Measurements from ENCODE around the gene MEGF11. TPM values are rescaled to one million over a fixed set of nuclear protein-coding genes. Genes with fewer than 3 reads are reported as not detected.

Gene MEGF11
- total RNA-seq, 4 donors from 2014 or later = not detected

DNA sequence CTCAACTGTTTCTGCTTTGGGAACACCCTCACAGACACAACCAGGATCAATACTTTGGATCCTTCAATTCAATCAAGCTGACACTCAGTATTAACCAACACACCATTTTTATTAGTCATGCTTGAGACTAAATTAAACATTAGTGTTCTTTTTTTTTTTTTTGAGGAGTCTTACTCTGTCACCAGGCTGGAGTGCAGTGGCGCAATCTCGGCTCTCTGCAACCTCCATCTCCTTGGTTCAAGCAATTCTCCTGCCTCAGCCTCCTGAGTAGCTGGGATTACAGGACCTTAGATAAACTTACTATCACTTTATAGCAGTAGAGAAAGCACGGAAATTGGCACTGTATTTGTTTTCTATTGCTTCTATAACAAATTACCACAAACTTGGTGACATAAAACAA is 386.3 kb downstream of the MEGF11 start:
- H3K36me3 ChIP-seq = no peaks in the 10 kb centered on the region
- no peak for DNase-seq
- H3K4me1 ChIP-seq = peaks cover 0 to 24% (median 10%) of the 10 kb centered on the region in 3 donors
- intact Hi-C loops (cut with DNase I) = no loop called here
- no peaks in the 10 kb centered on the region for H3K27me3 ChIP-seq
- no peak overlapping the region for H3K4me3 ChIP-seq
- no peaks in the 10 kb centered on the region for H3K9me3 ChIP-seq
- no peak for TF ChIP-seq POLR2A (IDR thresholded peaks at IDR 0.05)
- TF ChIP-seq, protein P1, sequence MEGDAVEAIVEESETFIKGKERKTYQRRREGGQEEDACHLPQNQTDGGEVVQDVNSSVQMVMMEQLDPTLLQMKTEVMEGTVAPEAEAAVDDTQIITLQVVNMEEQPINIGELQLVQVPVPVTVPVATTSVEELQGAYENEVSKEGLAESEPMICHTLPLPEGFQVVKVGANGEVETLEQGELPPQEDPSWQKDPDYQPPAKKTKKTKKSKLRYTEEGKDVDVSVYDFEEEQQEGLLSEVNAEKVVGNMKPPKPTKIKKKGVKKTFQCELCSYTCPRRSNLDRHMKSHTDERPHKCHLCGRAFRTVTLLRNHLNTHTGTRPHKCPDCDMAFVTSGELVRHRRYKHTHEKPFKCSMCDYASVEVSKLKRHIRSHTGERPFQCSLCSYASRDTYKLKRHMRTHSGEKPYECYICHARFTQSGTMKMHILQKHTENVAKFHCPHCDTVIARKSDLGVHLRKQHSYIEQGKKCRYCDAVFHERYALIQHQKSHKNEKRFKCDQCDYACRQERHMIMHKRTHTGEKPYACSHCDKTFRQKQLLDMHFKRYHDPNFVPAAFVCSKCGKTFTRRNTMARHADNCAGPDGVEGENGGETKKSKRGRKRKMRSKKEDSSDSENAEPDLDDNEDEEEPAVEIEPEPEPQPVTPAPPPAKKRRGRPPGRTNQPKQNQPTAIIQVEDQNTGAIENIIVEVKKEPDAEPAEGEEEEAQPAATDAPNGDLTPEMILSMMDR (IDR thresholded peaks at IDR 0.05) = no peak
- 79 to 93% methylated on average over 3 of the region's 3 CpGs for WGBS, 2 donors
- H3K27ac ChIP-seq = no peak overlapping the region

DNA sequence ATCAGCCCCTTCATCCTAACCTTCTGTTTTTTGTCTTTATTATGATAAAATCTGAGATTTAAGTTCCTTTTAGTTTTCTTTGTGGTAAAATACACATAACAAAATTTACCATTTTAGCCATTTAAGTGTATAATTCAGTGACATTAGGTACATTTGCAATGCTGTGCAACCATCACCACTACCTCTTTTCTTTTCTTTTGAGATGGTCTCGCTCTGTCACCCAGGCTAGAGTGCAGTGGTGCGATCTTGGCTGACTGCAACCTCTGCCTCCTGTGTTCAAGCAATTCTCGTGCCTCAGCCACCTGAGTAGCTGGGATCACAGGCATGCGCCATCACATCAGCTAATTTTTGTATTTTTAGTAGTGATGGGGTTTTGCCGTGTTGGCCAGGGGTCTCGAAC is 390.4 kb downstream of the MEGF11 start:
- no peaks in the 10 kb centered on the region for H3K4me1 ChIP-seq
- no peaks in the 10 kb centered on the region for H3K9me3 ChIP-seq
- no peak for DNase-seq
- no peak overlapping the region for H3K27ac ChIP-seq
- H3K4me3 ChIP-seq = no peak overlapping the region
- WGBS, 2 donors = 89 to 92% methylated on average over 6 of the region's 6 CpGs
- intact Hi-C loops (cut with DNase I) = no loop called here
- H3K27me3 ChIP-seq = no peaks in the 10 kb centered on the region
- no peaks in the 10 kb centered on the region for H3K36me3 ChIP-seq
- TF ChIP-seq POLR2A (IDR thresholded peaks at IDR 0.05) = no peak
- TF ChIP-seq, protein P1 (IDR thresholded peaks at IDR 0.05) = no peak

DNA sequence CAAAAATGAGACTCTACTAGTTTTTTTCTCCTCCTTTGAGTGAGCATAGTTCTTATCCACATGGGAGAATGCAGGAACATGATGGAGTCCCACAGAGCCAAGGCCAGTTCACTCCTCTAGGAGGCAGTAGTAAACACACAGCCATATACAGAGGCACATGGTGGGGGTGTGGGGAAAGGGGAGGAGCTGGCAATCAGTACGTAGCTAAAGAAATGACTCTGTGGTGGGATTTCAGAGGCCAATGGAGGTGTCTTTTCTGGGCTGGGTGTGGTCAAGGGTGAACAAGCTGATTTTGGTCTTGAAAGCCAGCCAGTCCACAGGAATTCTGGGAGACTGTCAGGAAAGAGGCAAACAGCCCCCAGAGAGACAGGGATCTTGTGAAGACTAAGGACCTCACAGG is 390.9 kb downstream of the MEGF11 start:
- Histone ChIP-seq H3K4me3 (no peak overlapping the region), H3K9me3 (no peaks in the 10 kb centered on the region), H3K27me3 (no peaks in the 10 kb centered on the region), H3K36me3 (no peaks in the 10 kb centered on the region), H3K4me1 (no peaks in the 10 kb centered on the region), H3K27ac (no peak overlapping the region)
- TF ChIP-seq, protein P1 (IDR thresholded peaks at IDR 0.05) = peak in 4 of 6 experiments; percentile 17 to 54 (median 28)
- TF ChIP-seq POLR2A (IDR thresholded peaks at IDR 0.05) = no peak
- 0 to 25% methylated on average over 1 of the region's 1 CpG for WGBS, 2 donors
- intact Hi-C loops (cut with DNase I) = no loop called here
- DNase-seq = no peak

DNA sequence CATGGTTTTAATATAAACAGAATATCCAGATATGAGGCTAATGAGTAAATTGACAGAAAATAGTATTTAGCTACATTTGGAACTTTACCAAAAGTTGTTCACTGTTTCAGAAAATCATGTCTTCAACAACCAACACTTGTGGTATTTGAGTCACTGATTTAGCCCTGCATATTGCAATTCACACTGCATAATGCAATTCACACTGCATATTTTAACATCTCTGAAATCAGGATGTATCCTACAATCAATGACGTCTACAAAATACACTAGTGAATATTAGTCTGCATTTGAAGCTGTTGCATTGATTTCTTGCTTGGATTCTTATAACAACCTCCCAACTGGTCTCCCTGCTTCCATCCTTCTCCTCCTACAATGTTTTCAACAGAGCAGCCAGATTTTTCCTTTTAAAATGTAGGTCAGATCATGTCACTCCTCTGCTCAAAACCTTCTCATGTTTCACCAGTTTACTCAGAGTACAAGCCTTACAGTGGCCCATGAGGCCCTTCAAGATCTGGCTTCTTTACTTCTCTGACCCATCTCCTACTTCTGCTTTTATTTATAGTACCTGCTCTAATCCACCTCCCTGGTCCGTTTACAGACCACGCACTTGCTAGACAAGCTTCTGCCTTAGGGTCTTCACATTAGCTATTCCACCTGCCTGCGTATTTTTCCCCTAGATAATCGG is 395.7 kb downstream of the MEGF11 start:
- Histone ChIP-seq H3K27ac (no peak overlapping the region), H3K27me3 (no peaks in the 10 kb centered on the region), H3K9me3 (no peaks in the 10 kb centered on the region), H3K4me3 (no peak overlapping the region), H3K4me1 (no peaks in the 10 kb centered on the region), H3K36me3 (no peaks in the 10 kb centered on the region)
- no peak for TF ChIP-seq POLR2A (IDR thresholded peaks at IDR 0.05)
- TF ChIP-seq, protein P1 (IDR thresholded peaks at IDR 0.05) = no peak
- intact Hi-C loops (cut with DNase I) = loop anchor here (5.0 kb wide), 1 partner anchor 216 kb away; no protein-coding TSS in a partner anchor
- DNase-seq = no peak
- 65 to 77% methylated on average over 5 of the region's 5 CpGs for WGBS, 2 donors

DNA sequence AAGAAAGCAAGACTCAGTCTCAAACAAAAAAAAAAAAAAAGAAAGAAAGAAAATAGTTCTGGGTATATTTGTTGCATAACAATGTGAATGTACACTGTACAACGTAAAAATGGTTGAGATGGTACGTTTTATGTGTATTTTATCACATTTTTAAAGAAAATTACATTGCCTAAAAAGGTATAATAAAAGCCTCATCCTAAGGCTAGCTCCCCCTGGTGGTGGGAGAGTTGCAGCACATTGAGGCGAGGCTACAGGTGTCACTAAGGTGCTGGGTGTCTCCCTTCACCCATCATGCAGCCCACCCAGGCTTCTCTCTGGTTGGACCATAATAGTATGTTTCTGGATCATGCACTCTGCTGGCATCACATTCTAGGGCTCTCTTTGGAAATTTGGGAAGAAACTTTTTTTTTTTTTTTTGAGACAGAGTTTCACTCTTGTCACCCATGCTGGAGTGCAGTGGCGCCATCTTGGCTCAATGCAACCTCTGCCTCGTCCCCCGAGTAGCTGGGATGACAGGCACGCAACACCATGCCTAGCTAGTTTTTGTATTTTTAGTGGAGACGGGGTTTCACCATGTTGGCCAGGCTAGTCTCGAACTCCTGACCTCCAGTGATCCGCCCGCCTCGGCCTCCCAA is 396.6 kb downstream of the MEGF11 start:
- intact Hi-C loops (cut with DNase I) = loop anchor here (5.0 kb wide), 1 partner anchor 215 kb away; no protein-coding TSS in a partner anchor
- no peaks in the 10 kb centered on the region for H3K4me1 ChIP-seq
- H3K4me3 ChIP-seq = no peak overlapping the region
- 64 to 67% methylated on average over 12 of the region's 12 CpGs for WGBS, 2 donors
- no peak for TF ChIP-seq POLR2A (IDR thresholded peaks at IDR 0.05)
- TF ChIP-seq, protein P1 (IDR thresholded peaks at IDR 0.05) = peak; percentile 71 to 87 (median 78)
- H3K9me3 ChIP-seq = no peaks in the 10 kb centered on the region
- DNase-seq = no peak
- no peaks in the 10 kb centered on the region for H3K36me3 ChIP-seq
- no peaks in the 10 kb centered on the region for H3K27me3 ChIP-seq
- H3K27ac ChIP-seq = no peak overlapping the region
